WERI-Rb-1 (cell line): ENCODE results near the gene TNS4.

Source experiments
- DNase-seq: peaks from one replicate; pipeline ENCODE4 v3.0.0-alpha.2; 2020
- H3K27ac ChIP-seq: fragments of 250-450 bp; sonication (Bioruptor Pico); 2 replicates; pipeline ENCODE4 v1.5.1; 2020; ENCODE audit warnings: mild to moderate bottlenecking, moderate library complexity
- H3K27me3 ChIP-seq: fragments of 250-450 bp; sonication (Bioruptor Pico); 2 replicates; pipeline ENCODE4 v1.5.1; 2021; ENCODE audit warnings: mild to moderate bottlenecking, low read depth, moderate library complexity; ENCODE audit not compliant: insufficient read depth, severe bottlenecking
- H3K36me3 ChIP-seq: fragments of 250-450 bp; sonication (Bioruptor Pico); 2 replicates; pipeline ENCODE4 v1.5.1; 2020; ENCODE audit warnings: mild to moderate bottlenecking, moderate library complexity
- H3K4me3 ChIP-seq: 2 replicates; pipeline ENCODE4 v1.5.1; 2011; ENCODE audit warnings: low read depth, mild to moderate bottlenecking, control low read depth, low read length
- H3K9me3 ChIP-seq: fragments of 250-450 bp; sonication (Bioruptor Pico); 2 replicates; pipeline ENCODE4 v1.5.1; 2021; ENCODE audit warnings: mild to moderate bottlenecking, moderate library complexity; ENCODE audit not compliant: severe bottlenecking
- CTCF ChIP-seq: IDR thresholded peaks from 2 replicates; pipeline ENCODE4 v1.5.1; 2011; ENCODE audit warnings: low read depth, mild to moderate bottlenecking, control low read depth, inconsistent platforms, low read length

TNS4 gene

GRCh38 chr17:40445751-40446468, 55.5 kb downstream of the TNS4 start:
- H3K27ac ChIP-seq: no peak overlapping the region
- no peaks in the 10 kb centered on the region for H3K9me3 ChIP-seq
- no peaks in the 10 kb centered on the region for H3K27me3 ChIP-seq
- TF ChIP-seq CTCF: no peak
- H3K4me3 ChIP-seq: no peak overlapping the region
- H3K36me3 ChIP-seq: no peaks in the 10 kb centered on the region; the same call in 1 of the 2 replicates
- no peak for DNase-seq

GRCh38 chr17:40443988-40444899, 57.2 kb downstream of the TNS4 start:
- no peaks in the 10 kb centered on the region for H3K27me3 ChIP-seq

GRCh38 chr17:40443196-40443987, 58.0 kb downstream of the TNS4 start, which contains the start of gene IGFBP4:
IGFBP4 (plus strand) TSS chr17:40443450; CDS start chr17:40443736, 286 bp downstream.
- Histone ChIP-seq H3K27me3 (no peaks in the 10 kb centered on the region), H3K27ac (peak within 1 kb of the TSS; percentile 67), H3K36me3 (no peaks in the 10 kb centered on the region), H3K4me3 (peak within 1 kb of the TSS; percentile 49), H3K9me3 (no peaks in the 10 kb centered on the region)
- peak; percentile 92 for DNase-seq
- peak; percentile 91 for TF ChIP-seq CTCF

More at GRCh38 chr17:40443988-40444899, 57.2 kb downstream of the TNS4 start:
- TF ChIP-seq CTCF: no peak
- peak overlapping the region; percentile 49 for H3K4me3 ChIP-seq
- H3K27ac ChIP-seq: 0 out of 2 replicates have a peak overlapping the region, but pooled peaks have one; percentile 20
- no peaks in the 10 kb centered on the region; the same call in 1 of the 2 replicates for H3K36me3 ChIP-seq
- no peaks in the 10 kb centered on the region for H3K9me3 ChIP-seq
- DNase-seq: no peak

GRCh38 chr17:40442392-40443195, 58.8 kb downstream of the TNS4 start:
- no peaks in the 10 kb centered on the region for H3K9me3 ChIP-seq
- H3K27ac ChIP-seq: peak overlapping the region; percentile 67
- DNase-seq: no peak
- no peak for TF ChIP-seq CTCF
- no peaks in the 10 kb centered on the region for H3K27me3 ChIP-seq
- H3K4me3 ChIP-seq: peak overlapping the region; percentile 49
- no peaks in the 10 kb centered on the region for H3K36me3 ChIP-seq

GRCh38 chr17:40440166-40440565, 61.3 kb downstream of the TNS4 start:
- H3K27me3 ChIP-seq: no peaks in the 10 kb centered on the region
- no peak for DNase-seq
- no peak overlapping the region for H3K4me3 ChIP-seq
- H3K9me3 ChIP-seq: no peaks in the 10 kb centered on the region
- TF ChIP-seq CTCF: no peak
- H3K27ac ChIP-seq: no peak overlapping the region
- H3K36me3 ChIP-seq: no peaks in the 10 kb centered on the region
